DMS153 treated with DMSO at 0.1 percent for 48 hours (cell line): ENCODE data around the gene METTL25B.

Source experiments
- DNase-seq: peaks from one replicate; lab custom pipeline; 2025; ENCODE audit not compliant: unreplicated experiment; lab: John Stamatoyannopoulos, UW

Gene METTL25B

GRCh38 chr1:156700736-156701531 lies 27.3 kb upstream of the METTL25B start:
- DNase-seq = no peak

- DNase-seq = no peak
These were observed 24.9 kb upstream of the METTL25B start for GRCh38 chr1:156703336-156703735.

- DNase-seq = no peak
These were observed 24.5 kb upstream of the METTL25B start for GRCh38 chr1:156703741-156704140.

- no peak for DNase-seq
These were observed 24.0 kb upstream of the METTL25B start for GRCh38 chr1:156704166-156704711.

- DNase-seq = no peak
These were observed 23.3 kb upstream of the METTL25B start for GRCh38 chr1:156704930-156705320.

- DNase-seq = peak; percentile 67
These were observed 22.9 kb upstream of the METTL25B start, which contains the start of gene CRABP2 for GRCh38 chr1:156705321-156705917. Gene CRABP2, minus strand, starts transcription at chr1:156705583. Its CDS starts 137 bp downstream, at chr1:156705446.

GRCh38 chr1:156705918-156706656 lies 22.2 kb upstream of the METTL25B start:
- peak; percentile 74 for DNase-seq

- no peak for DNase-seq
These were observed 21.4 kb upstream of the METTL25B start for GRCh38 chr1:156706657-156707416.

- no peak for DNase-seq
These were observed 20.7 kb upstream of the METTL25B start for GRCh38 chr1:156707417-156708217.

GRCh38 chr1:156708218-156708661 lies 20.0 kb upstream of the METTL25B start:
- no peak for DNase-seq

- no peak for DNase-seq
These were observed 19.2 kb upstream of the METTL25B start for GRCh38 chr1:156709031-156709430.

- DNase-seq = no peak
These were observed 18.3 kb upstream of the METTL25B start for GRCh38 chr1:156709757-156710489.

GRCh38 chr1:156711011-156711817 lies 17.1 kb upstream of the METTL25B start:
- no peak for DNase-seq

- no peak for DNase-seq
These were observed 15.6 kb upstream of the METTL25B start for GRCh38 chr1:156712626-156713025.

GRCh38 chr1:156714830-156715229 lies 13.4 kb upstream of the METTL25B start:
- no peak for DNase-seq

GRCh38 chr1:156717351-156717750 lies 10.9 kb upstream of the METTL25B start:
- no peak for DNase-seq

- DNase-seq = no peak
These were observed 7.1 kb upstream of the METTL25B start for GRCh38 chr1:156721131-156721530.

- DNase-seq = no peak
These were observed 6.7 kb upstream of the METTL25B start for GRCh38 chr1:156721535-156721934.
